KOPT-K1 (cell line): ENCODE results near the gene KRT77.

Experiments
- H3K27ac ChIP-seq: fragments of 200-600 bp; sonication (generic); 2 replicates; pipeline ENCODE4 v1.5.1; 2016; ENCODE audit warnings: antibody characterized with exemption, mild to moderate bottlenecking, low read depth, low read length; ENCODE audit not compliant: poor library complexity, severe bottlenecking
- H3K36me3 ChIP-seq: fragments of 200-600 bp; sonication (generic); 2 replicates; pipeline ENCODE4 v1.5.1; 2017; ENCODE audit warnings: antibody characterized with exemption, mild to moderate bottlenecking, low read length, moderate library complexity; ENCODE audit not compliant: insufficient read depth
- H3K9me3 ChIP-seq: fragments of 200-600 bp; sonication (generic); 2 replicates; pipeline ENCODE4 v1.5.1; 2017; ENCODE audit warnings: antibody characterized with exemption, low read length, mild to moderate bottlenecking; ENCODE audit not compliant: insufficient read depth, poor library complexity, severe bottlenecking

KRT77 gene

DNA sequence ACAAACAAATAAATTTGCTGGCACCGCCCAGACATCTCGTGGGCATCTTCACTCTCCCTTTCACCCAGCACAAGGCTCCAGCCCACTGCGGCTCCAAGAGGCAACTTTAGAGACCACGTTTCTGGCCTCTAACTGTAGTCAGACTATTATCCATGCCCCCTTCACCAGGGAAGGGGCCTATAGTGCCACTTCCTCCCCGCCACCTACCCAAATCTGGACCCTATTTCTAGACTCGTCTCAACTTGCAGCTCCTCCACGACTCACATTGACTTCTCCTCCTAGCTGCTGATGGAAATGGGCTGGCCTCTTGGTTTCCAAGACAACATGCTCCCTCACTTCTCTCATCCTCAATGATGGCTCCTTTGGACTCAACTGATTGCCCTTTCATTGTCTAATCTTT is 35.4 kb downstream of the KRT77 start:
- no peaks in the 10 kb centered on the region for H3K9me3 ChIP-seq
- no peaks in the 10 kb centered on the region for H3K36me3 ChIP-seq
- H3K27ac ChIP-seq, result no peak overlapping the region

DNA sequence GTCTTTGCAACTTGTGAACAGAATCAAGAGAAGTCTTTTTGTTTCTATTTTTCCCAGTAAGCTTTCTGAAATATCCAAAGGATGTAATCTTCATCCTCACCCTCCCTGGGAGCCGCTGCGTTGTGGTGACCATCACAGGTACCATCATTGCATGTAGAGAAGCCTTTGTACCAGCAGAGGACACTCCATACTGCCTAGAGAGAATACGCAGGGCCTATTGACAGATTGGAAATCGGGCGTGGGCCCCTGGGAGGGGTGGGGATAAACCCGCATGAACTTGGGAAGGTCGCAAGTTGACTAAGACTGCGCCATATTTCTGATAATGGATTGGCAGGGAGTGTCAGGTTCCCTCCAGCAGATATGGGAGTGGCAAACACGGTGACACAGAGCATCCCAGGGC is 35.8 kb downstream of the KRT77 start:
- H3K36me3 ChIP-seq, result no peaks in the 10 kb centered on the region
- H3K9me3 ChIP-seq, result no peaks in the 10 kb centered on the region
- no peak overlapping the region for H3K27ac ChIP-seq

GRCh38 chr12:52666471-52666870 is 36.9 kb downstream of the KRT77 start:
- Histone ChIP-seq H3K27ac (no peak overlapping the region), H3K9me3 (no peaks in the 10 kb centered on the region), H3K36me3 (no peaks in the 10 kb centered on the region)

GRCh38 chr12:52663420-52663819 is 39.9 kb downstream of the KRT77 start:
- H3K9me3 ChIP-seq, result no peaks in the 10 kb centered on the region
- no peaks in the 10 kb centered on the region for H3K36me3 ChIP-seq
- H3K27ac ChIP-seq, result no peak overlapping the region

GRCh38 chr12:52662918-52663229 is 40.5 kb downstream of the KRT77 start:
- Histone ChIP-seq H3K27ac (no peak overlapping the region), H3K36me3 (no peaks in the 10 kb centered on the region), H3K9me3 (no peaks in the 10 kb centered on the region)

GRCh38 chr12:52662093-52662917 is 41.0 kb downstream of the KRT77 start:
- Histone ChIP-seq H3K27ac (no peak overlapping the region), H3K9me3 (no peaks in the 10 kb centered on the region), H3K36me3 (no peaks in the 10 kb centered on the region)

GRCh38 chr12:52661668-52662067 is 41.7 kb downstream of the KRT77 start:
- H3K9me3 ChIP-seq, result no peaks in the 10 kb centered on the region
- no peak overlapping the region for H3K27ac ChIP-seq
- H3K36me3 ChIP-seq, result no peaks in the 10 kb centered on the region

DNA sequence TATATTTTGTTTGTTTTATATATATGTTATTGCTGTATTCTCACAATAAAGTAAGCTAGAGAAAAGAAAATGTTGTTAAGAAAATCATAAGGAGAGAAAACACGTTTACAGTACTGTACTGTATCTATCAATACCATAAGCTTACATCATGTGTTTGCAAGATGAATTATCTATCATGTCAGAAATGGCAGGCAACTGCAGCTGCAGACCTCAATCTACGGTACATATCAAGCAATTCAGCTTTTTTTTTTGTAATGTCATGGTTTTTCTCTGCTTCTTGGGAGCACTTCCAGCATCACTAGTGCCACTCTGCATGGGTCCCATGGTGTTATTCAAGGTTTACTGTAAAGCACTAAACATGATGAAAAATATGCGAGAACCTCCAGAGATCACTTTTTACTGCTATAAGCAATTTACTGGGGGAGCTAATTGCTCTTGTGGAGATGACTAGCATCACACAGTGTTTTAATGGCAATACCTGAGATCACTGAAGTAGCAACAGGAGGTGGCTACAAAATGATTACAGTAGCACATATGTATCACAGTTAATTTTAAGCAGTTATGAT is 42.3 kb downstream of the KRT77 start:
- H3K27ac ChIP-seq, result no peak overlapping the region
- H3K36me3 ChIP-seq, result no peaks in the 10 kb centered on the region
- H3K9me3 ChIP-seq, result no peaks in the 10 kb centered on the region

DNA sequence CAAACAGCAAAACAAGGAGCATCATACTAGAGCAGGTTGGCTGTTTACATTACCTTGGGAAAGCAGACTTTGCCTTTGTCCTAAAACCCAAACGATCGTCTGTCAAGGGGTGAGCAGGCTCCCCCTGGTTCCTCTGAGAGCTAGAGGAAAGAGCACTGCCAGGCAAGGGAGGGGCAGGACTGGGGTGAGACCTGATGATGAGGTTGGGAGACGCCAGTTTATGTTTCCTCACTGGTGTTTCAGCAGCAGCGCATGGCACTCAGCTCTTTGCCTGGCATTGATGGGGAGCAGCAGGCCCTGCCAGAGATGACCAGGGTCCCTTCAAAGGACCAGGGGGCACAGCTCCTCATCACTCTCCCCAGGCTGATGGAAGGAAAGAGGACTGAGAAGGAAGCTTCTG is 43.4 kb downstream of the KRT77 start:
- Histone ChIP-seq H3K36me3 (no peaks in the 10 kb centered on the region), H3K27ac (no peak overlapping the region), H3K9me3 (no peaks in the 10 kb centered on the region)

DNA sequence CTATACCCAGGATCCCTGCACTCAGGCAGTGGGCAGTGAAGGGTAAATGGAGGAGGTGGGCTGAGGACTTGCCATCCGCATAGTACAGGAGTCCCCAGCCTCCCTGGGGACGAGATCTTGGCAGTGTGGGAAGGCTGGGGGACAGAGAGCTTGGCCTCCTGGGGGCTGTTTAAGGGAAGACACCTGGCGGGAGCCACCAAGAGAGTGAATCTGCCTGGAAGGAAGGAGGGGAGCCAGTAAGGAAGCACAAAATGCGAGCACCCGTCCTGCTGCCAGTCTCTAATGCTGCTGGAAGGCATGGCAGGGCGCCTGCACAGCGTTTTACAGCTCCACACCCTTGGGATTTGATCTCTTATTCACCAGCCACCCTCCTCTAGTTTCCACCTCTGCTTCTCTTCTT is 43.9 kb downstream of the KRT77 start:
- Histone ChIP-seq H3K9me3 (no peaks in the 10 kb centered on the region), H3K36me3 (no peaks in the 10 kb centered on the region), H3K27ac (no peak overlapping the region)

DNA sequence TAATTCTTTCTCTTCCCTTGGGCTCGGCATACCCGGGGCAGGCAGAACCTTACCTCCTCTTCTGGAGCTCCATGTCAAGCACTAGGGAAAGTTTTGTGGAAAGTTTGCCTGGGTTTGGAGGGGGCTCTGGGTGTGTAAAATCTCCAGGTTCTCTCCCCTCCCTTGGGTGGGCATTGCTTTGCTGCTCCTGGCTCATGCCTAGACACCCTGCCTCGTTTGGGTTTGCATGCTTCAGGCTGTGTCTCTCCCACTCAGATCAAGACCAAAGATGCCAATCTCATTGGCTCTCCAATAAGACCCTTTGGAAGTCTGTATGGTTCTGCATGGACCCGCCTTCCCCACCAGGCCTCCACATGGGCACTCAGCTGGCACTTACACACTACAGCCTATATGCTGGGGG is 45.1 kb downstream of the KRT77 start:
- no peak overlapping the region for H3K27ac ChIP-seq
- no peaks in the 10 kb centered on the region for H3K36me3 ChIP-seq
- H3K9me3 ChIP-seq, result no peaks in the 10 kb centered on the region

- Histone ChIP-seq H3K36me3 (no peaks in the 10 kb centered on the region), H3K27ac (no peak overlapping the region), H3K9me3 (no peaks in the 10 kb centered on the region)
These were observed 45.9 kb downstream of the KRT77 start for GRCh38 chr12:52657250-52657902.

DNA sequence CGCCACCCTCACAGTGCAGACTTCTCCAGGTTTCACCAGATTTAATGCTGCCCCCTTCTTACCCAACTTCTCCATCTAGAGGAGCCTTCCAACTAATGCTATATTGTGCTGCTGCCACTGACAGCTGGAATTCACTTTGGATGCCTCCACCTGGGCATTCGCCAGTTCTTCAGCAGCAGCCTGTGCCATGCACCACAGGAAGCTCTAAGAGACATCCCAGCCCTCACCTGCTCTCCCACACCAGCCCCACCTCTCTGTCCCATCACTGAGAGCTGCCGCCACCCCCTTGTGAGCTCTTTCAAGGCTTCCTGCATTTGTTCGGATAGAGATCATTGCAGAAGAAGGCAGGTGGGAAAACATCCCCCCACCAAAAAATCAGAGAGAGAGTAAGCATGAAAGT is 46.7 kb downstream of the KRT77 start:
- no peak overlapping the region for H3K27ac ChIP-seq
- H3K9me3 ChIP-seq, result no peaks in the 10 kb centered on the region
- H3K36me3 ChIP-seq, result no peaks in the 10 kb centered on the region

DNA sequence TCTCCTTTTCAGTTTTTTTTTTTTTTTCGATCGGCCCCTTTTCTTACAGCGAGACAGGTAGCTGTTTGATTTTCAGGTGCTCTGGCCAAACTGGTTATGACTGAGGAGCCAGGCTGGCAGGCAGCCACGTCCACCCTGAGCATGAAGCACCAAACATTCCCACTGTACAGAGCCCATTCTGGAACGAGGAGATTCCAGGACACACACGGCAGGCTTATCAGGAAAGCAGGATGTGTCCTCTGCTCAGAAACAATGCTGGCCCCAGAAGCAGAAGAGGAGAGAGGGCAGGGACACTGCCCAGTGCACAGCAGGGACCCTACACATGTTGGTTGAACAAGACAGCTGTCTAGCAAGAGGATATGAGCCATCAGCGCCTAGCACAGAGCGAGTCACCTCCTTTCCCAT is 47.6 kb downstream of the KRT77 start:
- no peaks in the 10 kb centered on the region for H3K9me3 ChIP-seq

DNA sequence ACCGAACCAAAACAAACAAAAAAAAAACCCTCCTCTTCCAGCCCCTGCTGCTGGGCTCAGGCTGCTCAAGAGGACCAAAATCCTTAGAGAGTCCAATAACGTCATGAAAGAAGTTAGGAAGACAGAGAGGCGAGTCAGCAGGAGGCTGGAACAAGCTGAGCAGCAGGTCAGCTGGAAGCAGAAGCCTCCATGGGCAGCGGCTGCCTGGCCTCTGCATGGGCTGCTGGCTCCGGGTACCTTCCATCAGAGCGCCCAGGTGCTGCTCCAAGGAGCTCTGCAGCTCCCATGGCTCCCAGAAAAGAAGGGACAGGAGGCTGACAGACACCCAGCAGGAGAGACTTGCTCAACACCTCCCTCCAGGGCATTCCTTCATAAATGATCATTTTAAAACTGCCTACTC is 48.1 kb downstream of the KRT77 start:
- Histone ChIP-seq H3K27ac (no peak overlapping the region), H3K9me3 (no peaks in the 10 kb centered on the region)

More for the DNA sequence above, 47.6 kb downstream of the KRT77 start:
- no peak overlapping the region for H3K27ac ChIP-seq
- no peaks in the 10 kb centered on the region for H3K36me3 ChIP-seq

More for the DNA sequence above, 48.1 kb downstream of the KRT77 start:
- no peaks in the 10 kb centered on the region for H3K36me3 ChIP-seq
